ENCODE data around the gene LMF1.

GRCh38 chr16:897200-897543 is 73.6 kb downstream of the LMF1 start:
- TF ChIP-seq, protein P1, sequence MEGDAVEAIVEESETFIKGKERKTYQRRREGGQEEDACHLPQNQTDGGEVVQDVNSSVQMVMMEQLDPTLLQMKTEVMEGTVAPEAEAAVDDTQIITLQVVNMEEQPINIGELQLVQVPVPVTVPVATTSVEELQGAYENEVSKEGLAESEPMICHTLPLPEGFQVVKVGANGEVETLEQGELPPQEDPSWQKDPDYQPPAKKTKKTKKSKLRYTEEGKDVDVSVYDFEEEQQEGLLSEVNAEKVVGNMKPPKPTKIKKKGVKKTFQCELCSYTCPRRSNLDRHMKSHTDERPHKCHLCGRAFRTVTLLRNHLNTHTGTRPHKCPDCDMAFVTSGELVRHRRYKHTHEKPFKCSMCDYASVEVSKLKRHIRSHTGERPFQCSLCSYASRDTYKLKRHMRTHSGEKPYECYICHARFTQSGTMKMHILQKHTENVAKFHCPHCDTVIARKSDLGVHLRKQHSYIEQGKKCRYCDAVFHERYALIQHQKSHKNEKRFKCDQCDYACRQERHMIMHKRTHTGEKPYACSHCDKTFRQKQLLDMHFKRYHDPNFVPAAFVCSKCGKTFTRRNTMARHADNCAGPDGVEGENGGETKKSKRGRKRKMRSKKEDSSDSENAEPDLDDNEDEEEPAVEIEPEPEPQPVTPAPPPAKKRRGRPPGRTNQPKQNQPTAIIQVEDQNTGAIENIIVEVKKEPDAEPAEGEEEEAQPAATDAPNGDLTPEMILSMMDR (IDR thresholded peaks at IDR 0.05): no peak
- TF ChIP-seq ZFX (IDR thresholded peaks at IDR 0.05; ENCODE audit: borderline replicate concordance): no peak
